HEK293T (cell line): ENCODE results near the gene TSPAN4.

ENCODE experiments used
- CTBP1 ChIP-seq: fragments of 450-650 bp; IDR thresholded peaks from 2 replicates; pipeline ENCODE4 v1.6.1; 2016; ENCODE audit warnings: borderline replicate concordance
- PKNOX1 ChIP-seq: fragments of 450-650 bp; IDR thresholded peaks from 2 replicates; pipeline ENCODE4 v1.6.1; 2016

GRCh38 chr11:873706-874105 is 31.1 kb downstream of the TSPAN4 start:
- no peak for TF ChIP-seq PKNOX1
- TF ChIP-seq CTBP1: no peak
